Prostate gland (tissue), 2 donors: ENCODE data around the gene SGSM2. TPM values are rescaled to one million over a fixed set of nuclear protein-coding genes. Genes with fewer than 3 reads are reported as not detected.

Source experiments
- DNase-seq: peaks from one replicate; pipeline ENCODE4 v3.0.0-alpha.2; 2019; ENCODE audit warnings: low spot score
- H3K27ac ChIP-seq, 2 donors: fragments of 200-600 bp; sonication (generic); 2 replicates each; pipeline ENCODE4 v1.5.1; 2017 to 2019
- H3K27me3 ChIP-seq: fragments of 200-600 bp; sonication (generic); replicated peaks from 2 replicates; pipeline ENCODE4 v1.5.1; 2019; ENCODE audit not compliant: insufficient read depth
- H3K36me3 ChIP-seq, 2 donors: fragments of 200-600 bp; sonication (generic); 1 replicate in 1 of 2; 2 replicates in 1 of 2; pipeline versions ENCODE4 v1.5.1 to v1.8.1; 2017 to 2019
- H3K4me1 ChIP-seq: fragments of 200-600 bp; sonication (generic); replicated peaks from 2 replicates; pipeline ENCODE4 v1.5.1; 2019
- H3K4me3 ChIP-seq, 2 donors: fragments of 200-600 bp; sonication (generic); 2 replicates each; pipeline ENCODE4 v1.5.1; 2017 to 2019
- H3K9me3 ChIP-seq: fragments of 200-600 bp; sonication (generic); 2 replicates; pipeline ENCODE4 v1.5.1; 2017
- POLR2A ChIP-seq: fragments of 450-650 bp; IDR thresholded peaks from one replicate; pipeline ENCODE4 v1.6.1; 2016; ENCODE audit warnings: antibody characterized with exemption, mild to moderate bottlenecking
- POLR2AphosphoS5 ChIP-seq: sonication (generic); formaldehyde crosslinking; IDR thresholded peaks from one replicate; pipeline ENCODE4 v1.6.1; 2017; ENCODE audit warnings: antibody characterized with exemption
- WGBS: methylation state at CpG from one replicate; pipeline ENCODE4 v1.1.5; 2018; 5-methylcytosine and 5-hydroxymethylcytosine counted together
- intact Hi-C: fragments of 100-400 bp; cut with DNase I; formaldehyde crosslinking; loops from one replicate; pipeline ENCODE4 v1.14.2; 2022
- total RNA-seq, 2 donors: library from RNA; depleted of rRNA; stranded (reverse); fragments of >200 nt; gene quantifications; one replicate each; pipeline ENCODE4 v1.1.0, GENCODE V29; 2016
- TF ChIP-seq, protein P1 (sequence below), 4 experiments: fragments of 200-600 bp in 2 of 4; fragments of 450-650 bp in 2 of 4; sonication (generic) in 2 of 4; IDR thresholded peaks; 1 replicate in 3 of 4; 2 replicates in 1 of 4; pipeline ENCODE4 v1.5.1; 2016 to 2019; ENCODE audit warnings: antibody characterized with exemption in 4 of 4, mild to moderate bottlenecking in 2 of 4, moderate library complexity in 2 of 4

SGSM2 gene
- total RNA-seq, 2 donors from 2014 or later, result 118 to 172 TPM

- no peak for DNase-seq
- TF ChIP-seq POLR2A (no peak), POLR2AphosphoS5 (no peak)
- TF ChIP-seq, protein P1, sequence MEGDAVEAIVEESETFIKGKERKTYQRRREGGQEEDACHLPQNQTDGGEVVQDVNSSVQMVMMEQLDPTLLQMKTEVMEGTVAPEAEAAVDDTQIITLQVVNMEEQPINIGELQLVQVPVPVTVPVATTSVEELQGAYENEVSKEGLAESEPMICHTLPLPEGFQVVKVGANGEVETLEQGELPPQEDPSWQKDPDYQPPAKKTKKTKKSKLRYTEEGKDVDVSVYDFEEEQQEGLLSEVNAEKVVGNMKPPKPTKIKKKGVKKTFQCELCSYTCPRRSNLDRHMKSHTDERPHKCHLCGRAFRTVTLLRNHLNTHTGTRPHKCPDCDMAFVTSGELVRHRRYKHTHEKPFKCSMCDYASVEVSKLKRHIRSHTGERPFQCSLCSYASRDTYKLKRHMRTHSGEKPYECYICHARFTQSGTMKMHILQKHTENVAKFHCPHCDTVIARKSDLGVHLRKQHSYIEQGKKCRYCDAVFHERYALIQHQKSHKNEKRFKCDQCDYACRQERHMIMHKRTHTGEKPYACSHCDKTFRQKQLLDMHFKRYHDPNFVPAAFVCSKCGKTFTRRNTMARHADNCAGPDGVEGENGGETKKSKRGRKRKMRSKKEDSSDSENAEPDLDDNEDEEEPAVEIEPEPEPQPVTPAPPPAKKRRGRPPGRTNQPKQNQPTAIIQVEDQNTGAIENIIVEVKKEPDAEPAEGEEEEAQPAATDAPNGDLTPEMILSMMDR (IDR thresholded peaks at IDR 0.05), result no peak
- intact Hi-C loops, result no loop called here
These were observed 75.3 kb downstream of the SGSM2 start for GRCh38 chr17:2412561-2413021.

DNA sequence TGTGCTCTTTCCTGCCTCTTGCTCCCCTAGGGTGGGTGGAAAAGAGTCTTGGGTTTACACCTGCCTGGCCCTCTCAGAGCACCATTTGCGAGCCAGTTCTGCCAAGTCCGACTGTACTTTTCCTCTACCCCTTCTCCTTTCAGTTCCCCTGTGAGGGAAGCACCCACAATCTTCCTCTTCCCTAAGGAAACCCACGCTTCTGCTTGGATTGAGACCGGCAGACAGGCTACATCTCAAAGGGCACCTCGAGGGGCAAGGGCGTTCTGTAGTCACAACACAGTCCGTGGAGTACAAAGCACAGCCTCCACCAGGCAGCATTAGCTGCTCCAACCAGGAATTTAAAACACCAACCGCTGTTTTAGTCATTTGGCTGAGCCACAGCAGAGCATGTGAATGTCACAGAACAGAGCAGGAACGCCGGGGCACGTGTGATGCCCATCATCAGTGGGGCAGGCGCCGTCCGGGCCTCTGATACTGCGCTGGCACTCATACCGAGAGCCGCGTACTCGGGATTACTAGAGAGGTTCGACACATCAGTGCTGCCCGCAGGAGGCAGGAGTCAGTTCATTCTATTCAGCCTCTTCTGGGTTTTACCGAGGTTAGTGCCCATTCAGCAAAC lies 77.3 kb downstream of the SGSM2 start:
- Histone ChIP-seq H3K4me3 (no peak overlapping the region), H3K27ac (no peak overlapping the region), H3K27me3 (no peaks in the 10 kb centered on the region), H3K36me3 (no peaks in the 10 kb centered on the region), H3K4me1 (no peaks in the 10 kb centered on the region), H3K9me3 (no peaks in the 10 kb centered on the region)
- WGBS, result 93% methylated on average over 22 of the region's 22 CpGs
- intact Hi-C loops, result loop anchor here (1.0 kb wide), 1 partner anchor 32 kb away; no protein-coding TSS in a partner anchor
- no peak for DNase-seq
- TF ChIP-seq, protein P1 (IDR thresholded peaks at IDR 0.05), result no peak
- TF ChIP-seq POLR2A, result no peak
- no peak for TF ChIP-seq POLR2AphosphoS5

More at GRCh38 chr17:2412561-2413021, 75.3 kb downstream of the SGSM2 start:
- Histone ChIP-seq H3K27me3 (no peaks in the 10 kb centered on the region), H3K27ac (no peak overlapping the region), H3K4me3 (no peak overlapping the region), H3K36me3 (no peaks in the 10 kb centered on the region), H3K4me1 (no peaks in the 10 kb centered on the region), H3K9me3 (no peaks in the 10 kb centered on the region)
- 46% methylated on average over 2 of the region's 2 CpGs for whole genome bisulfite sequencing

- TF ChIP-seq POLR2A (no peak), POLR2AphosphoS5 (no peak)
- TF ChIP-seq, protein P1 (IDR thresholded peaks at IDR 0.05), result no peak
- intact Hi-C loops, result loop anchor here (1.0 kb wide), 1 partner anchor 33 kb away; no protein-coding TSS in a partner anchor
- 83% methylated on average over 9 of the region's 9 CpGs for WGBS
- Histone ChIP-seq H3K36me3 (peaks cover 0 to 3% of the 10 kb centered on the region in 2 donors), H3K4me1 (no peaks in the 10 kb centered on the region), H3K4me3 (no peak overlapping the region), H3K27ac (no peak overlapping the region), H3K9me3 (no peaks in the 10 kb centered on the region), H3K27me3 (no peaks in the 10 kb centered on the region)
- DNase-seq, result no peak
These were observed 77.8 kb downstream of the SGSM2 start for GRCh38 chr17:2415081-2415480.

GRCh38 chr17:2416010-2416734 lies 78.9 kb downstream of the SGSM2 start:
- H3K4me3 ChIP-seq, result no peak overlapping the region
- H3K9me3 ChIP-seq, result no peaks in the 10 kb centered on the region
- peaks cover 0 to 8% of the 10 kb centered on the region in 2 donors for H3K36me3 ChIP-seq
- TF ChIP-seq, protein P1 (IDR thresholded peaks at IDR 0.05), result peak; percentile 89 to 97 (median 96)
- TF ChIP-seq POLR2A, result no peak
- TF ChIP-seq POLR2AphosphoS5, result peak; percentile 87
- intact Hi-C loops, result no loop called here
- no peaks in the 10 kb centered on the region for H3K4me1 ChIP-seq
- peak; percentile 86 for DNase-seq
- H3K27me3 ChIP-seq, result no peaks in the 10 kb centered on the region
- H3K27ac ChIP-seq, result no peak overlapping the region
- 31% methylated on average over 19 of the region's 19 CpGs for WGBS
